Right atrium auricular region (tissue), 2 donors: ENCODE data around the gene HCCS. TPM values are rescaled to one million over a fixed set of nuclear protein-coding genes. Genes with fewer than 3 reads are reported as not detected.

ENCODE experiments used
- DNase-seq: peaks from one replicate; pipeline ENCODE4 v3.0.0-alpha.2; 2019; ENCODE audit warnings: low spot score
- H3K27ac ChIP-seq, 2 donors: fragments of 200-600 bp; sonication (generic); 1 replicate in 1 of 2; 2 replicates in 1 of 2; pipeline ENCODE4 v1.5.1; 2016 to 2019
- H3K27me3 ChIP-seq, 2 donors: fragments of 200-600 bp; sonication (generic); one replicate each; pipeline versions ENCODE4 v1.5.1 to v1.6.0; 2017 to 2019
- H3K36me3 ChIP-seq: fragments of 200-600 bp; sonication (generic); one replicate; pipeline ENCODE4 v1.5.1; 2016
- H3K4me1 ChIP-seq, 2 donors: fragments of 200-600 bp; sonication (generic); one replicate each; pipeline versions ENCODE4 v1.5.1 to v1.6.0; 2017 to 2019
- H3K4me3 ChIP-seq, 2 donors: fragments of 200-600 bp; sonication (generic); 1 replicate in 1 of 2; 2 replicates in 1 of 2; pipeline ENCODE4 v1.5.1; 2017 to 2019; ENCODE audit warnings: mild to moderate bottlenecking in 1 of 2, moderate library complexity in 1 of 2
- H3K9me3 ChIP-seq, 2 donors: fragments of 200-600 bp; sonication (generic); one replicate each; pipeline ENCODE4 v1.5.1; 2019
- CTCF ChIP-seq, 2 donors: fragments of 200-600 bp; sonication (generic); IDR thresholded peaks; one replicate each; pipeline ENCODE4 v1.5.1; 2019; ENCODE audit warnings: antibody characterized with exemption in 2 of 2
- total RNA-seq, 2 donors: library from RNA; depleted of rRNA; stranded (reverse); fragments of >200 nt; gene quantifications; one replicate each; pipeline ENCODE4 v1.1.0, GENCODE V29; 2016

The HCCS gene
- total RNA-seq, 2 donors from 2014 or later, result 24.0 to 25.0 TPM

GRCh38 chrX:11080741-11081305 lies 30.3 kb upstream of the HCCS start:
- Histone ChIP-seq H3K4me1 (no peaks in the 10 kb centered on the region), H3K27ac (no peak overlapping the region), H3K27me3 (no peaks in the 10 kb centered on the region), H3K4me3 (no peak overlapping the region), H3K36me3 (no peaks in the 10 kb centered on the region), H3K9me3 (no peaks in the 10 kb centered on the region)
- no peak for DNase-seq
- TF ChIP-seq CTCF (IDR thresholded peaks at IDR 0.05), result no peak

GRCh38 chrX:11081511-11081910 lies 29.6 kb upstream of the HCCS start:
- H3K27me3 ChIP-seq, result no peaks in the 10 kb centered on the region
- no peaks in the 10 kb centered on the region for H3K9me3 ChIP-seq
- H3K27ac ChIP-seq, result no peak overlapping the region
- TF ChIP-seq CTCF (IDR thresholded peaks at IDR 0.05), result no peak
- no peaks in the 10 kb centered on the region for H3K36me3 ChIP-seq
- H3K4me1 ChIP-seq, result no peaks in the 10 kb centered on the region
- H3K4me3 ChIP-seq, result no peak overlapping the region
- DNase-seq, result no peak

GRCh38 chrX:11085305-11085704 lies 25.8 kb upstream of the HCCS start:
- no peaks in the 10 kb centered on the region for H3K27me3 ChIP-seq
- TF ChIP-seq CTCF (IDR thresholded peaks at IDR 0.05), result no peak
- H3K4me1 ChIP-seq, result no peaks in the 10 kb centered on the region
- DNase-seq, result no peak
- H3K4me3 ChIP-seq, result no peak overlapping the region
- H3K27ac ChIP-seq, result no peak overlapping the region
- H3K36me3 ChIP-seq, result no peaks in the 10 kb centered on the region
- peaks cover 3 to 28% of the 10 kb centered on the region in 2 donors for H3K9me3 ChIP-seq

GRCh38 chrX:11089802-11090201 lies 21.3 kb upstream of the HCCS start:
- Histone ChIP-seq H3K36me3 (no peaks in the 10 kb centered on the region), H3K4me1 (no peaks in the 10 kb centered on the region), H3K9me3 (peaks cover 3 to 34% of the 10 kb centered on the region in 2 donors), H3K4me3 (no peak overlapping the region), H3K27ac (no peak overlapping the region), H3K27me3 (no peaks in the 10 kb centered on the region)
- TF ChIP-seq CTCF (IDR thresholded peaks at IDR 0.05), result no peak
- DNase-seq, result no peak

GRCh38 chrX:11097933-11098332 lies 13.2 kb upstream of the HCCS start:
- no peak overlapping the region for H3K4me3 ChIP-seq
- H3K27ac ChIP-seq, result no peak overlapping the region
- no peaks in the 10 kb centered on the region for H3K36me3 ChIP-seq
- H3K27me3 ChIP-seq, result no peaks in the 10 kb centered on the region
- TF ChIP-seq CTCF (IDR thresholded peaks at IDR 0.05), result no peak
- no peak for DNase-seq
- H3K9me3 ChIP-seq, result no peaks in the 10 kb centered on the region
- no peaks in the 10 kb centered on the region for H3K4me1 ChIP-seq

- DNase-seq, result no peak
- Histone ChIP-seq H3K4me1 (no peaks in the 10 kb centered on the region), H3K27me3 (no peaks in the 10 kb centered on the region), H3K36me3 (no peaks in the 10 kb centered on the region), H3K9me3 (no peaks in the 10 kb centered on the region), H3K27ac (no peak overlapping the region), H3K4me3 (no peak overlapping the region)
- TF ChIP-seq CTCF (IDR thresholded peaks at IDR 0.05), result no peak
These were observed 11.7 kb upstream of the HCCS start for GRCh38 chrX:11099465-11099864.
